ENCODE measurements around the gene DRC1. TPM values are rescaled to one million over a fixed set of nuclear protein-coding genes. Genes with fewer than 3 reads are reported as not detected.

Gene DRC1
- total RNA-seq, 4 donors from 2014 or later, result 0.85 to 2.4 (median 1.9) TPM; not detected in 1

DNA sequence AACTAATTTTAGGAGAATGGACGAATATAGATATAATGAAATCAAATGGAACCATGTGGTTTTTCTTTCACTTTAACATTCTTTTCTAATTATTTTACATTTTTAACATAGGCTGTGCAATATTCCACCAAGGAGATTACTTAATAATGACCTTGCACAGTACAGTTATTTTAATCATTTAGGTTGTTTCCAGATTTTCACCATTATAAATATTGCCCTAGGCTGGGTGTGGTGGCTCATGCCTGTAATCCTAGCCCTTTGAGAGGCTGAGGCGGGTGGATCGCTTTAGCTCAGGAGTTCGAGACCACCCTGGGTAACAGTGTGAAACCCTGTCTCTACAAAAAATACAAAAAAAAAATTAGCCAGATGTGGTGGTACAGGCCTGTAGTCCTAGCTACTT lies 14.5 kb upstream of the DRC1 start:
- DNase-seq, result no peak
- Histone ChIP-seq H3K36me3 (no peaks in the 10 kb centered on the region), H3K4me3 (no peak overlapping the region), H3K27me3 (no peaks in the 10 kb centered on the region), H3K9me3 (no peaks in the 10 kb centered on the region), H3K27ac (no peak overlapping the region), H3K4me1 (no peaks in the 10 kb centered on the region)
- no peak for TF ChIP-seq POLR2A (IDR thresholded peaks at IDR 0.05)
- TF ChIP-seq CTCF (IDR thresholded peaks at IDR 0.05), result no peak
- intact Hi-C loops (cut with DNase I; ENCODE audit: low total_unique reads), result no loop called here

GRCh38 chr2:26394694-26395093 lies 7.0 kb upstream of the DRC1 start:
- H3K4me3 ChIP-seq, result no peak overlapping the region
- H3K4me1 ChIP-seq, result no peaks in the 10 kb centered on the region
- TF ChIP-seq CTCF (IDR thresholded peaks at IDR 0.05) (no peak), POLR2A (IDR thresholded peaks at IDR 0.05) (no peak)
- no peak overlapping the region for H3K27ac ChIP-seq
- DNase-seq, result no peak
- H3K9me3 ChIP-seq, result no peaks in the 10 kb centered on the region
- peaks cover 0 to 2% of the 10 kb centered on the region in 2 donors for H3K36me3 ChIP-seq
- intact Hi-C loops (cut with DNase I; ENCODE audit: low total_unique reads), result no loop called here
- no peaks in the 10 kb centered on the region for H3K27me3 ChIP-seq

DNA sequence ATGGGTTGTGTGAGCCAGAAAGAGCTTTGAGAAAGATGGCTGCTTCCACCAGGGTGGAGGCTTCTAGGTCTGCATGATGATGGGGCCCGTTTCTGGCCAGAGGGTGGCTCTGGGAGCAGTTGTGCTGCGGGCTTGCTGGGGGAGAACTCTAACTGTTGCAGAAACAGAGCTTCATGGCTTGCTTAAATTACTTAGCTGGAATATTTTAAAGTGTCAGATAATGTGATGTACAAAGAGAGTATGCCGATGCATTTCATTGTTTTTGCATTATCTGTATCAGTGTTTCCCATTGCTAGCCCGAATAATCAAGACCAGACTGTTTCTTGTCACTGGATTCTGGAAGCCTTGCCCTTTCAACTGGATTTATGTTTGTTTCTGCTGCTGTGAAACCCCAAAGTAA lies 6.3 kb upstream of the DRC1 start:
- Histone ChIP-seq H3K36me3 (peaks cover 0 to 2% of the 10 kb centered on the region in 2 donors), H3K27ac (no peak overlapping the region), H3K4me3 (no peak overlapping the region), H3K4me1 (no peaks in the 10 kb centered on the region), H3K27me3 (no peaks in the 10 kb centered on the region), H3K9me3 (no peaks in the 10 kb centered on the region)
- no peak for DNase-seq
- TF ChIP-seq CTCF (IDR thresholded peaks at IDR 0.05) (no peak), POLR2A (IDR thresholded peaks at IDR 0.05) (no peak)
- intact Hi-C loops (cut with DNase I; ENCODE audit: low total_unique reads), result no loop called here

- no peak for TF ChIP-seq CTCF (IDR thresholded peaks at IDR 0.05)
- TF ChIP-seq POLR2A (IDR thresholded peaks at IDR 0.05), result no peak
- no peak for DNase-seq
- Histone ChIP-seq H3K9me3 (no peaks in the 10 kb centered on the region), H3K36me3 (peaks cover 0 to 2% of the 10 kb centered on the region in 2 donors), H3K4me1 (no peaks in the 10 kb centered on the region), H3K27ac (no peak overlapping the region), H3K27me3 (no peaks in the 10 kb centered on the region), H3K4me3 (no peak overlapping the region)
- intact Hi-C loops (cut with DNase I; ENCODE audit: low total_unique reads), result no loop called here
Measured at GRCh38 chr2:26396734-26397298, 4.9 kb upstream of the DRC1 start.

DNA sequence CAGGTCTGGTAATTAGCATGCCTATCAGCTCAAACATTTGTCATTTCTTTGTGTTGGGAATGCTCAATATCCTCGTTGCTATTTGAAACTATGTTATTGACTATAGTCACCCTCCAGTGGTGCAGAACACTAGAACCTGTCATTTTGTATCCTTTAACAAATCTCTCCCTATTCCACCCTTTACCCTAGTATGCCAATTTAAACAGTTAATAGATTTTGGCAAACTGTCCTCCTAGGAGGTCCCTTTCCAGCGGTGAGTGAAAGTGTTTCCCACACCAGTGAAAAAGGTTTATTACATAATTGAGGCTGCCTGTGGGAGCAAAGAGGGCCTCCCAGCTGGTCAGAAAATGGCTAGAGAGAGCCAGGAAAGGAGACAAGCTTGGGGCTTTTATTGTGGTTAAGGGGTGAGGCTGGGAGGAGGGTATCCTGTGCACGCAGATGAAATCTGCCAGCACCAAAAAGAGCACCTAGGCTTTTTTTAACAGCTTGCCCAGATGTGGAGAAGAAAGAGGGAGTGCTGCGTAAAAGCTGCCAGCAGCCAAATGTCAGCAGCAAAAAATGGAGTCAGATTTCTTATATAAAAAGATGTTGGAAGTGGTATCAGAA lies 1.8 kb upstream of the DRC1 start:
- TF ChIP-seq CTCF (IDR thresholded peaks at IDR 0.05), result no peak
- no peak for TF ChIP-seq POLR2A (IDR thresholded peaks at IDR 0.05)
- Histone ChIP-seq H3K36me3 (no peaks in the 10 kb centered on the region), H3K4me1 (no peaks in the 10 kb centered on the region), H3K27ac (no peak overlapping the region), H3K4me3 (no peak overlapping the region), H3K27me3 (no peaks in the 10 kb centered on the region), H3K9me3 (no peaks in the 10 kb centered on the region)
- DNase-seq, result no peak
- intact Hi-C loops (cut with DNase I; ENCODE audit: low total_unique reads), result no loop called here

Data from uterus (tissue), 4 donors.